ENCODE measurements around the gene LRCH4.

GRCh38 chr7:100580466-100581283 lies 5.3 kb downstream of the LRCH4 start:
- TF ChIP-seq CTCF (IDR thresholded peaks at IDR 0.05), result no peak
- no peak for TF ChIP-seq POLR2A (IDR thresholded peaks at IDR 0.05)

Data from thyroid gland (tissue), 4 donors.